ENCODE results near the gene COL6A3.

DNA sequence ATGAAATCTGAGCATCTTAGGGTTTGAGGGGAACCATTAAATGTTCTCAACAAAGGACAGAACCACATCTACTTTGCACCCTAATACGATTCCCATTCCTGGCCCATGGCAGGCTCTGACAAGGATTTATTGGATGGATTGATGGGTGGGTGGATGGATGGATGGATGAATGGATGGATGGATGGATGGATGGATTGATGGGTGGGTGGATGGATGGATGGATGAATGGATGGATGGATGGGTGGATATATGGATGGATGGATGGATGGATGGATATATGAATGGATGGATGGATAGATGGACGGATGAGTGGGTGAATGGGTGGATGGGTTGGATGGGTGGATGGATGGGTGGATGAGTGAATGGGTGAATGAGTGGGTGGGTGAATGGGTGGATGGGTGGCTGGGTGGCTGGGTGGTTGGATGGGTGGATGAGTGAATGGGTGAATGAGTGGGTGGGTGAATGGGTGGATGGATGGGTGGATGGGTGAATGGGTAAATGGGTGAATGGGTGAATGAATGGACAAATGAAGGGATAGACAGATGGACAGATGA, 43.5 kb upstream of the COL6A3 start:
- TF ChIP-seq ZSCAN30 (tag by site-specific recombination; IDR thresholded peaks at IDR 0.05), result no peak
- TF ChIP-seq ZNF549 (tag by site-specific recombination; IDR thresholded peaks at IDR 0.05), result no peak
- TF ChIP-seq, protein P1, sequence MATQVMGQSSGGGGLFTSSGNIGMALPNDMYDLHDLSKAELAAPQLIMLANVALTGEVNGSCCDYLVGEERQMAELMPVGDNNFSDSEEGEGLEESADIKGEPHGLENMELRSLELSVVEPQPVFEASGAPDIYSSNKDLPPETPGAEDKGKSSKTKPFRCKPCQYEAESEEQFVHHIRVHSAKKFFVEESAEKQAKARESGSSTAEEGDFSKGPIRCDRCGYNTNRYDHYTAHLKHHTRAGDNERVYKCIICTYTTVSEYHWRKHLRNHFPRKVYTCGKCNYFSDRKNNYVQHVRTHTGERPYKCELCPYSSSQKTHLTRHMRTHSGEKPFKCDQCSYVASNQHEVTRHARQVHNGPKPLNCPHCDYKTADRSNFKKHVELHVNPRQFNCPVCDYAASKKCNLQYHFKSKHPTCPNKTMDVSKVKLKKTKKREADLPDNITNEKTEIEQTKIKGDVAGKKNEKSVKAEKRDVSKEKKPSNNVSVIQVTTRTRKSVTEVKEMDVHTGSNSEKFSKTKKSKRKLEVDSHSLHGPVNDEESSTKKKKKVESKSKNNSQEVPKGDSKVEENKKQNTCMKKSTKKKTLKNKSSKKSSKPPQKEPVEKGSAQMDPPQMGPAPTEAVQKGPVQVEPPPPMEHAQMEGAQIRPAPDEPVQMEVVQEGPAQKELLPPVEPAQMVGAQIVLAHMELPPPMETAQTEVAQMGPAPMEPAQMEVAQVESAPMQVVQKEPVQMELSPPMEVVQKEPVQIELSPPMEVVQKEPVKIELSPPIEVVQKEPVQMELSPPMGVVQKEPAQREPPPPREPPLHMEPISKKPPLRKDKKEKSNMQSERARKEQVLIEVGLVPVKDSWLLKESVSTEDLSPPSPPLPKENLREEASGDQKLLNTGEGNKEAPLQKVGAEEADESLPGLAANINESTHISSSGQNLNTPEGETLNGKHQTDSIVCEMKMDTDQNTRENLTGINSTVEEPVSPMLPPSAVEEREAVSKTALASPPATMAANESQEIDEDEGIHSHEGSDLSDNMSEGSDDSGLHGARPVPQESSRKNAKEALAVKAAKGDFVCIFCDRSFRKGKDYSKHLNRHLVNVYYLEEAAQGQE (tag by site-specific recombination; IDR thresholded peaks at IDR 0.05), result no peak
- no peak for TF ChIP-seq ZNF76 (tag by site-specific recombination; IDR thresholded peaks at IDR 0.05; ENCODE audit: borderline replicate concordance, low read depth)
- TF ChIP-seq ZBTB7A (tag by site-specific recombination; IDR thresholded peaks at IDR 0.05; ENCODE audit: low read depth), result no peak
- no peak for TF ChIP-seq ZNF174 (tag by site-specific recombination; IDR thresholded peaks at IDR 0.05)
- TF ChIP-seq TRIM28 (IDR thresholded peaks at IDR 0.05; ENCODE audit: borderline replicate concordance, low read length), result no peak
